Astrocyte of the spinal cord (primary cell): Measurements from ENCODE around the gene RAD51AP1.
"Not testable (repeated sequence)": the region's sequence is repeated elsewhere in the genome, so short reads cannot be mapped to it uniquely, and the experiment has no call there.

Source experiments
- DNase-seq: peaks from one replicate; pipeline ENCODE4 v3.0.0; 2011; ENCODE audit warnings: low read depth, low spot score
- H3K4me3 ChIP-seq: 2 replicates; pipeline ENCODE4 v1.5.1; 2011; ENCODE audit warnings: low read depth, mild to moderate bottlenecking, low read length, moderate library complexity
- CTCF ChIP-seq: IDR thresholded peaks from 2 replicates; pipeline ENCODE4 v1.5.1; 2012; ENCODE audit warnings: low read depth, mild to moderate bottlenecking, low read length, inconsistent platforms
- in situ Hi-C: cut with HindIII; loops from 2 replicates; pipeline ENCODE4 v1.10.0; 2017; ENCODE audit warnings: low sequenced_read_pairs

Gene RAD51AP1

GRCh38 chr12:4506430-4506829 lies 32.3 kb upstream of the RAD51AP1 start:
- H3K4me3 ChIP-seq, result no peak overlapping the region
- DNase-seq, result no peak
- in situ Hi-C loops, result no loop called here
- TF ChIP-seq CTCF, result no peak

- H3K4me3 ChIP-seq, result no peak overlapping the region
- in situ Hi-C loops, result no loop called here
- peak; percentile 82 for DNase-seq
- no peak for TF ChIP-seq CTCF
Observed at GRCh38 chr12:4506870-4507269, 31.8 kb upstream of the RAD51AP1 start.

GRCh38 chr12:4508503-4508902 lies 30.2 kb upstream of the RAD51AP1 start:
- H3K4me3 ChIP-seq, in situ Hi-C loops, DNase-seq: not testable (repeated sequence)

GRCh38 chr12:4509269-4509668 lies 29.4 kb upstream of the RAD51AP1 start:
- in situ Hi-C loops, H3K4me3 ChIP-seq, DNase-seq: not testable (repeated sequence)

GRCh38 chr12:4518106-4518728 lies 20.5 kb upstream of the RAD51AP1 start:
- in situ Hi-C loops, result no loop called here
- no peak overlapping the region for H3K4me3 ChIP-seq
- DNase-seq, result peak; percentile 89
- TF ChIP-seq CTCF, result no peak

GRCh38 chr12:4523443-4523842 lies 15.2 kb upstream of the RAD51AP1 start:
- DNase-seq, in situ Hi-C loops, H3K4me3 ChIP-seq: not testable (repeated sequence)

GRCh38 chr12:4526923-4527546 lies 11.7 kb upstream of the RAD51AP1 start:
- H3K4me3 ChIP-seq, result no peak overlapping the region
- in situ Hi-C loops, result no loop called here
- peak; percentile 46 for DNase-seq
- peak; percentile 26 for TF ChIP-seq CTCF

- no peak for TF ChIP-seq CTCF
- in situ Hi-C loops, result no loop called here
- H3K4me3 ChIP-seq, result no peak overlapping the region
- DNase-seq, result no peak
Observed at GRCh38 chr12:4530160-4530559, 8.5 kb upstream of the RAD51AP1 start.
